Activated CD4-positive, alpha-beta T cell treated with anti-CD3 and anti-CD28 coated beads for 1 hour (primary cell): ENCODE data around the gene UTS2R.
"Not testable (repeated sequence)": the region's sequence is repeated elsewhere in the genome, so short reads cannot be mapped to it uniquely, and the experiment has no call there.

Source experiments
- DNase-seq: peaks from one replicate; pipeline ENCODE4 v3.0.0-alpha.2; 2020

The UTS2R gene

GRCh38 chr17:82376042-82376730 lies 4.6 kb downstream of the UTS2R start:
- DNase-seq: no peak

GRCh38 chr17:82377294-82377693 lies 5.7 kb downstream of the UTS2R start:
- DNase-seq: not testable (repeated sequence)

- DNase-seq: no peak
Observed at GRCh38 chr17:82377924-82378740, 6.6 kb downstream of the UTS2R start.

- no peak for DNase-seq
Observed at GRCh38 chr17:82378741-82379021, 7.1 kb downstream of the UTS2R start.

GRCh38 chr17:82380860-82381702 lies 9.5 kb downstream of the UTS2R start:
- DNase-seq: no peak

GRCh38 chr17:82381703-82382009 lies 10.1 kb downstream of the UTS2R start:
- DNase-seq: not testable (repeated sequence)

- not testable (repeated sequence) for DNase-seq
Observed at GRCh38 chr17:82382220-82382932, 10.8 kb downstream of the UTS2R start.

- no peak for DNase-seq
Observed at GRCh38 chr17:82382933-82383255, 11.3 kb downstream of the UTS2R start.

- no peak for DNase-seq
Observed at GRCh38 chr17:82383411-82383810, 11.8 kb downstream of the UTS2R start.

- DNase-seq: no peak
Observed at GRCh38 chr17:82384051-82384729, 12.6 kb downstream of the UTS2R start.

GRCh38 chr17:82384730-82385481 lies 13.3 kb downstream of the UTS2R start:
- no peak for DNase-seq

- no peak for DNase-seq
Observed at GRCh38 chr17:82385559-82386254, 14.1 kb downstream of the UTS2R start.

- DNase-seq: no peak
Observed at GRCh38 chr17:82386255-82386831, 14.8 kb downstream of the UTS2R start.

- no peak for DNase-seq
Observed at GRCh38 chr17:82386881-82387704, 15.5 kb downstream of the UTS2R start.

- no peak for DNase-seq
Observed at GRCh38 chr17:82387705-82388106, 16.1 kb downstream of the UTS2R start.

- no peak for DNase-seq
Observed at GRCh38 chr17:82388223-82388921, 16.8 kb downstream of the UTS2R start.

- no peak for DNase-seq
Observed at GRCh38 chr17:82388922-82389283, 17.3 kb downstream of the UTS2R start.

- DNase-seq: no peak
Observed at GRCh38 chr17:82389379-82389778, 17.8 kb downstream of the UTS2R start.
